GM12878 (cell line): ENCODE data around the gene SDCCAG8.

Experiments used
- MXI1 ChIP-seq: fragments of 150-350 bp; IDR thresholded peaks from 2 replicates; pipeline ENCODE4 v1.6.1; 2011; ENCODE audit warnings: low read depth, mild to moderate bottlenecking, inconsistent platforms, low read length, improper control_type of control experiment
- POLR2A ChIP-seq: IDR thresholded peaks from 2 replicates; pipeline ENCODE4 v1.6.1; 2011; ENCODE audit warnings: low read depth, mild to moderate bottlenecking, low read length
- POLR2AphosphoS5 ChIP-seq: IDR thresholded peaks from 2 replicates; pipeline ENCODE4 v1.6.1; 2011; ENCODE audit warnings: mild to moderate bottlenecking, low read length, inconsistent platforms
- RAD51 ChIP-seq: fragments of 450-650 bp; IDR thresholded peaks from 2 replicates; pipeline ENCODE4 v1.6.1; 2016; ENCODE audit warnings: moderate library complexity, mild to moderate bottlenecking, inconsistent platforms
- TF ChIP-seq, protein P1 (sequence below): fragments of 150-350 bp; IDR thresholded peaks from 2 replicates; pipeline ENCODE4 v1.6.1; 2014; ENCODE audit warnings: mild to moderate bottlenecking, low read depth, low read length
- TF ChIP-seq, protein P2 (sequence below), 3 experiments: IDR thresholded peaks in 2 of 3; conservative IDR thresholded peaks in 1 of 3; 2 replicates each; pipeline ENCODE4 v1.5.1; 2011; ENCODE audit warnings: low read depth in 3 of 3, low read length in 3 of 3, mild to moderate bottlenecking in 3 of 3, control low read depth in 2 of 3, moderate library complexity in 2 of 3, inconsistent platforms in 1 of 3, mixed read lengths in 1 of 3; ENCODE audit not compliant: control insufficient read depth in 2 of 3, insufficient read depth in 1 of 3; ENCODE audit errors: extremely low read depth in 1 of 3

DNA sequence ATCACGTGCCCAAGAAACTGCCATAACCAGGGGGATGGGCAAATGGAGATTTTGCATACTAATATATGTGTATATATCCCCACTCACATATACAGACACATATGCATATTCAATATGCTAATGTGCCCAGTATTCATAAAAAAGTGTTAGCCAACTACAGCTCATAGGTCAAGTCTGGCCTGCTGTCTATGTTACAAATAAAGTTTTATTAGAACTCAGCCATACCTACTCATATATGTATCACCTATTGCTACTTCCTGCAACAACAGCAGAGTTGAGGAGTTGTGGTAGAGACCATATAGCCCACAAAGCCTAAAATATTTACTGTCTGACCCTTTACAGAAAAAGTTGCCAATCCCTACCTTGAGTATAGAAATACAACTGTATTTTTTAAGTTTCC, 93.3 kb downstream of the SDCCAG8 start:
- TF ChIP-seq POLR2A (no peak), MXI1 (no peak), POLR2AphosphoS5 (no peak), RAD51 (no peak)
- TF ChIP-seq, protein P1, sequence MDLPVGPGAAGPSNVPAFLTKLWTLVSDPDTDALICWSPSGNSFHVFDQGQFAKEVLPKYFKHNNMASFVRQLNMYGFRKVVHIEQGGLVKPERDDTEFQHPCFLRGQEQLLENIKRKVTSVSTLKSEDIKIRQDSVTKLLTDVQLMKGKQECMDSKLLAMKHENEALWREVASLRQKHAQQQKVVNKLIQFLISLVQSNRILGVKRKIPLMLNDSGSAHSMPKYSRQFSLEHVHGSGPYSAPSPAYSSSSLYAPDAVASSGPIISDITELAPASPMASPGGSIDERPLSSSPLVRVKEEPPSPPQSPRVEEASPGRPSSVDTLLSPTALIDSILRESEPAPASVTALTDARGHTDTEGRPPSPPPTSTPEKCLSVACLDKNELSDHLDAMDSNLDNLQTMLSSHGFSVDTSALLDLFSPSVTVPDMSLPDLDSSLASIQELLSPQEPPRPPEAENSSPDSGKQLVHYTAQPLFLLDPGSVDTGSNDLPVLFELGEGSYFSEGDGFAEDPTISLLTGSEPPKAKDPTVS, result no peak
- TF ChIP-seq, protein P2, sequence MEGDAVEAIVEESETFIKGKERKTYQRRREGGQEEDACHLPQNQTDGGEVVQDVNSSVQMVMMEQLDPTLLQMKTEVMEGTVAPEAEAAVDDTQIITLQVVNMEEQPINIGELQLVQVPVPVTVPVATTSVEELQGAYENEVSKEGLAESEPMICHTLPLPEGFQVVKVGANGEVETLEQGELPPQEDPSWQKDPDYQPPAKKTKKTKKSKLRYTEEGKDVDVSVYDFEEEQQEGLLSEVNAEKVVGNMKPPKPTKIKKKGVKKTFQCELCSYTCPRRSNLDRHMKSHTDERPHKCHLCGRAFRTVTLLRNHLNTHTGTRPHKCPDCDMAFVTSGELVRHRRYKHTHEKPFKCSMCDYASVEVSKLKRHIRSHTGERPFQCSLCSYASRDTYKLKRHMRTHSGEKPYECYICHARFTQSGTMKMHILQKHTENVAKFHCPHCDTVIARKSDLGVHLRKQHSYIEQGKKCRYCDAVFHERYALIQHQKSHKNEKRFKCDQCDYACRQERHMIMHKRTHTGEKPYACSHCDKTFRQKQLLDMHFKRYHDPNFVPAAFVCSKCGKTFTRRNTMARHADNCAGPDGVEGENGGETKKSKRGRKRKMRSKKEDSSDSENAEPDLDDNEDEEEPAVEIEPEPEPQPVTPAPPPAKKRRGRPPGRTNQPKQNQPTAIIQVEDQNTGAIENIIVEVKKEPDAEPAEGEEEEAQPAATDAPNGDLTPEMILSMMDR (IDR thresholded peaks at IDR 0.05 in 2 of 3, conservative IDR thresholded peaks at IDR 0.05 in 1 of 3; ENCODE audit: control insufficient read depth in 2 of 3, extremely low read depth in 1 of 3, insufficient read depth in 1 of 3, low read depth in 3 of 3, low read length in 3 of 3), result no peak
